HG02840 (cell line): ENCODE data around the gene PRPF6.
A peak's percentile ranks its signal among the peaks of the same experiment; 100 is the strongest.
"Not testable (repeated sequence)": the region's sequence is repeated elsewhere in the genome, so short reads cannot be mapped to it uniquely, and the experiment has no call there.

ENCODE experiments used
- ATAC-seq: cut with Tn5 transposase; IDR thresholded peaks from one replicate; pipeline ENCODE4 v1.9.1; 2021; ENCODE audit warnings: mild to moderate bottlenecking, moderate library complexity, moderate number of reproducible peaks; ENCODE audit not compliant: unreplicated experiment, low FRiP score

PRPF6 gene

DNA sequence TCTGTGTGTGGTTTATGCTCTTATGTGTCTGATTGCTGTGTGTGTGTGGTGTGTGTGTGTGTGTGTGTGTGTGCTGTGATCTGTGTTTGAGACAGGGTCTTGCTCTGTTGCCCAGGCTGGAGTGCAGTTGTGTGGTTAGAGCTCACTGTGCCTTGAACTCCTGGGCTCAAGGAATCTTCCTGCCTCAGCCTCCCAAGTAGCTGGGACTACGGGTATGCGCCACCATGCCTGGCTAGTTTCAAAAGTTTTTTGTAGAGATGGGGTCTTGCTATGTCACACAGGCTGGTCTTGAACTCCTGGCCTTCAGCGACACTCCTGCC, 7.8 kb upstream of the PRPF6 start:
- ATAC-seq = no peak

DNA sequence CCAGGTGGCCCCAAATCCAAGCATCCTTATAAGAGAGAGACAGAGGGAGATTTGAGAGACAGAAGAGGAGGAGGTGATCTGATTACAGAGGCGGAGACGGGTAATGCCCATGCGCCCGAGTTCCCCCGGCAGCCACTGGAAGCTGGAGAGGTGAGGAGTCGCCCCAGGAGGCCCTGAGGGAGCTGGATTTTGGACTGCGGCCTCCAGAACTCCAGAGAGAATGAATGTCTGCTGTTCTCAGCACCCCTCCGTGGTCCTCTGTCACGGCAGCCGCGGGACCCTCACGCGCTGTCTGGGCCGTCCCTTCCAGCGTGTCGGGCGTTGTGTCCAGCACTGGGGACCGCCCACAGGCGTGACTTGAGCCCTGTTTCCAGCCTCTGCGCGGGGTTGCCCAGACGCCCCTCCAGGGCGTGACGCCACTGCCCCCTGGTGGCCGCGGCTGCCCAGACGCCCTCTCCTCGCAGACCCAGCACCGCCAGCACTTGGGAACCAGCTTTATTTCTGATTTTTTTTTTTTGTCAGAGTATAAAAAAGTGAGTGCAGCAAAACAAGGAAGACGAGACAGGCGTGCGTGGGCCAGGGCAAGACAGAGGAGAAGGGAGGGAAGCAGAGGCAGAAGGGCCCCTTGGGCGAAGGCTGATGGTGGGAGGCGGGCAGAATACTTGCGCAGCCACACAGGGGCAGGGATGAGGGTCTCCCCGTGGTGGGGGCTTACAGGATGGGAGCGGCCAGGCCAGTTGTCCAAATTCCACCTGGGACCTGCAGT, 7.1 kb upstream of the PRPF6 start:
- ATAC-seq = no peak

GRCh38 chr20:63974402-63975200, 6.3 kb upstream of the PRPF6 start:
- ATAC-seq = no peak

- not testable (repeated sequence) for ATAC-seq
Measured at GRCh38 chr20:63976511-63976910, 4.4 kb upstream of the PRPF6 start.

- no peak for ATAC-seq
Measured at GRCh38 chr20:63976980-63977738, 3.8 kb upstream of the PRPF6 start.

DNA sequence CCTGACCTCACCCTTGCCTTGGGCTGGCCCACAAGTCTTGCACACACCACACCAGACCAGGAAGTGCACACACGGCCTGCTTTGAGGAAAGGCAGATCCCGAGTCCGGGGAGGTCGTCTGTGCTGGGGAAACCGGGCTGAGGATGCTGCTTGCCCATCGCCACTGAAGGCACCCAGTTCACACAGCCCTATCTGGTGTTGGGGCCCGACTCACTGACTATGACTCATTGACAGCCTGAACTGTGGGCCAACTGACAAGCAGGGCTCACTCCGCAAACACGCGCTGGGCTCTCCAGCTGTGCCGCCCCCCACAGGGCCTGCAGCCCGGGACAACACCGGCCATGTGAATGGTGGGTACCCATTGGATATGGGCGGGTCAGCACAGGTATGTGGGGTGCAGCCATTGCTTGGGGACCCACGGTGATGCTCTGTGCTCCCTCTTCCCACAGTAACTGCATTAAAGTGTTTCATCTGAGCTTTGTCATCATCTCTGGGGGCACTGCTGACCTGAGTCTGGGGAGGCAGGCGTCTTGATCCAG, 3.1 kb upstream of the PRPF6 start:
- no peak for ATAC-seq

DNA sequence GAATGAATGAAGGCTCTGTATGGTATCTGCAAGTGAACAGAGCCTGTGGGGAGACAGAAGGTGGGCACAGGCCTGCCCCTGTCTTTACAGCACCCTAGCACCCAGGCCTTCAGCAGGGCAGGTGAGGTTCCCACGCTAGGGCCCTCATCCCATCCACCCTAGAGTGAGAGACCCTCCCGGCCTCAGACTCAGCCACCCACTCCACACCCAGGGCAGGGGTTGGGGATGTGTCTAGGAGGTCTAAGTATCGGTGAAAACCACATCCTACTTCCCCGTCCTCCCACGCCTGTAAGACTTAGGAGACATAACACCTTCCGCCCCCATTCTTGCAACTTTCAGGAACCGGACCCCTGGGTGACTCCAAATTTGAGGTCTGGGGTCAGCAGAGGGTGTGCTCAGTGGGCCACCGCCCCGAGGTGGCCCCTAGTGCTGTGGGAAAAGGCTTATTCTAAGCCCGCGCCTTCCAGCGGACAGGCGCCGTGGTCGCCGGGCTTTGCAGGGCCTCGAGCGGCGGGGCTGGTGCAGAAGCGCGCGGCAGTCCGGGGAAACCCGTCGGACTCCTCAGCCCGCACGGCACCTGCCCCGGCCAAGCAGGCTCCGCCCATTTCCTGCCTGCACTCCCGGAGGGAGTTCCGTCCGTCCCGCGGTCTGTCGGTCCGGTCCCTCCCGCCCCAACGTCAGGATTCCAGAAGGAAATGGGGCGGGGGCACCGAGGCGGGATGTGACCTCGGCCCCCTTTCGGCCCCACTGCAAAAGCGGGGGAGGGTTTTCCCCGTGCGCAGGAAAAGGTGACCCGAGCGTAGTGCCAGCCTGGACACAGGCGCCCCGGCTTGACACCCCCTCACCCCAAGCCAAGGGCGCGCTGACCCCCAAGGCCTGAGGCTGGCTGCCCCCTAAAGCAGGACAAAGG, 2.4 kb upstream of the PRPF6 start:
- ATAC-seq = peak; percentile 33

DNA sequence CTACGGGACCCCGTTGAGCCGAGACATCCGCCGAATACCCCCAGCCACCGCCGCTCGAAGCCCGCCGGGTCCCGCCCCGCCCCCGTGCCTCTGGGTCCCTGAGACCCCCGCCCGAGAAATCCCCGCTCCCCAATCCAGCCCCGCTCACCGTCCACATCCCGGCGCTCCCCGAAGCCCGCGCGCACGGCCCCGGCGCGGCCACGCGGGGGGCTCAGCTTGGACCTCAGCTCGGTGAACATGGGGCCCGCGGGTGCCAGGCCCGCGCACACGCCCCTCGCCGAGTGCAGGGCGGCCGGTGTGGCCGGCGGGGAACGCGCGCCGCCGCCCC, 1.7 kb upstream of the PRPF6 start:
- no peak for ATAC-seq

GRCh38 chr20:63979557-63980316, 1.2 kb upstream of the PRPF6 start, which contains the start of gene SAMD10:
Gene SAMD10, minus strand, starts transcription at chr20:63979642. Its CDS starts 175 bp downstream, at chr20:63979467.
- no peak for ATAC-seq

- ATAC-seq = no peak
Measured at GRCh38 chr20:63980317-63980805, 571 bp upstream of the PRPF6 start.

GRCh38 chr20:63982937-63983336, 2.0 kb downstream of the PRPF6 start:
- no peak for ATAC-seq

- no peak for ATAC-seq
Measured at GRCh38 chr20:64000906-64001305, 20.0 kb downstream of the PRPF6 start.

DNA sequence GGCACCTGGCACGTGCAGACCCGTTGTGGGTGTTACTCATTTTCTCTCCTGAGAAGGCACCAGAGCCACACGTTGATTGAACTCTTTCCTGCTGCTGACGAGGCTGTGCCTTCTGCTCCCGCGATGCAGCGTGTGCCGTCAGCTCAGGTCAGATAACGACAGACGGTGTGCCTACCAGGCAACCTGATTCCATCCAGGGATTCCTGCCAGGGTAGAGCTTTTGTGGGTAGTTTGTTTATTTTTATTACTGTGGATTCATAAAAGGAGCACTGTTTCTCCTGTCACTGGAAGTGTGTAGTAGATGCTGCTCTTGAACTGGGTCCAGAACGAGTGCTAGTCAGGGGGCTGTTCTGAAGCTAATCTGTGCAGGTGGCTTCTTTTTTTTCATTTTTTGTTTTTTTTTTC, 20.7 kb downstream of the PRPF6 start:
- ATAC-seq = no peak

- ATAC-seq = no peak
Measured at GRCh38 chr20:64003960-64004725, 23.2 kb downstream of the PRPF6 start.

GRCh38 chr20:64005394-64005793, 24.5 kb downstream of the PRPF6 start:
- no peak for ATAC-seq

DNA sequence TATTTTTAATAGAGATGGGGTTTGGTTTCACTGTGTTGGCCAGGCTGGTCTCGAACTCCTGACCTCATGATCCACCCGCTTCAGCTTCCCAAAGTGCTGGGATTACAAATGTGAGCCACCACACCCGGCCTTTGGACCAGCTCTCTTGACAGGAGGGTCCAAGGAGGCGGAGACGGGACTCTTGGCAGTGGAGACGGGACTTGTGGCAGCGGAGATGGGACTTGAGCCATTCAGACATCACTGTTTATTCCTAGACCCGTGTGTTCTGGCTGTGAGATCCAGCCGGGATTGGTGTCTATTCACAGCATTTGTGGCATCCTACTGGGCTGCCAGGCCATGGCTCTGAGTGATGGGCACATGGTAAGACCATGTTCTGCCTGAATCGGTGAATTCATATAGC, 25.6 kb downstream of the PRPF6 start:
- ATAC-seq = no peak

GRCh38 chr20:64006902-64007301, 26.0 kb downstream of the PRPF6 start:
- ATAC-seq = no peak

- no peak for ATAC-seq
Measured at GRCh38 chr20:64009811-64010387, 29.0 kb downstream of the PRPF6 start.
